Right lobe of liver (tissue), 4 donors: ENCODE results near the gene ZNF346.

ENCODE experiments used
- CTCF ChIP-seq, 4 donors: fragments of 200-600 bp in 3 of 4; fragments of 450-650 bp in 1 of 4; IDR thresholded peaks; one replicate each; pipeline versions ENCODE4 v1.5.1 to v1.8.0; 2016 to 2022; ENCODE audit warnings: antibody characterized with exemption in 4 of 4, mild to moderate bottlenecking in 2 of 4
- POLR2A ChIP-seq: fragments of 450-650 bp; IDR thresholded peaks from one replicate; pipeline ENCODE4 v1.6.1; 2017; ENCODE audit warnings: antibody characterized with exemption, mild to moderate bottlenecking
- donor health status: DM: no; HTN: no; CAD: no.
- donor health status: DM: no; HTN: no; CAD: no.
- donor health status: DM: no; HTN: yes; CAD: no.

GRCh38 chr5:177097016-177097985, 74.8 kb downstream of the ZNF346 start:
- TF ChIP-seq CTCF (IDR thresholded peaks at IDR 0.05) (no peak), POLR2A (no peak)
